CD4-positive, alpha-beta T cell treated with Interleukin-10 for 1 hour (primary cell): ENCODE results near the gene BIRC7.
"Not testable (repeated sequence)": the region's sequence is repeated elsewhere in the genome, so short reads cannot be mapped to it uniquely, and the experiment has no call there.

Source experiments
- DNase-seq: peaks from one replicate; pipeline ENCODE4 v3.0.0-alpha.2; 2020

BIRC7 gene

DNA sequence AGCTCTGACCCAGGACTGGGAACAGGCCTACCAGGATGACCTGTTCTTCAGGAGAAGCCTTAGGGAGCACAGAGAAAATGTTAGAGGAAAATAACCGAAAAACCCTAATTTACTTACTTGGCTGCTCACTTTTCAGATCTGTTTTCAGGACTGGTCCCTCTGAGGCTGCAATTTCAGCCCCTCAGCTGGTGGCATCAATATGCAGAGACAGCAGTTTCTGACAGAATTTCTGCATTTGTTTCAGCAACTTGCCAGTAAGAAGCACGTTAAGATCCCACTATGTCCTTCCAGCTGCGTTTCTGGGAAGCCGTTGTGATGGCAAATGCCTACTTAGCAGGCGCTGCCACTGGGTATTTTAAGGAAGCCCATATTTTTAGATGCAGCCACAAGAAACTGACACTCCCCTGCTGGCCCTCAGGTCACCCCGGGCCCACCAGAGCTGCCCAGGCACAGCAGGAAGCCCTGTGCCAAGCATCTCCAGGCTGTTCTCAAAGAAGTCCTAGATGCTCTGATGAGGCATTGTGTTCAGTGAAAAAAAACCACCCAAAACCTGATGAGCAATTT is 27.3 kb upstream of the BIRC7 start:
- no peak for DNase-seq

- no peak for DNase-seq
These were observed 25.6 kb upstream of the BIRC7 start for GRCh38 chr20:63210011-63210605.

DNA sequence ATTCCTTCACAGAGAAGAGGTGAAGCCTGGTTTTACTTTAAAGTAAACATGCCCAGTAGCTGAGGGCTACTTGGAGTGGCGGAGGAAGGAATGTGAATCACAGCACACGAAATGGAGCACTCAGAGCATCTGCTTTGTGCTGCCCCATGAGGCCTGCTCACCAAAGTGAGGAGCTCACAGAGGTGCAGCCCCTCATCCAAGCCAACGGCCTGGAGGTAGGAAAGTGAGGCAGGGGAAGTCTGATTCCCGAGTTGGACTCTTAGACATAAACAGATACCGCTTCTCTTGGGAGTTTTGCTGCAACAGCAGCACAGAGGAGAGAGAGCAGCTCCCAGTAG is 23.3 kb upstream of the BIRC7 start:
- DNase-seq, result no peak

- DNase-seq, result no peak
These were observed 22.9 kb upstream of the BIRC7 start for GRCh38 chr20:63212792-63213191.

DNA sequence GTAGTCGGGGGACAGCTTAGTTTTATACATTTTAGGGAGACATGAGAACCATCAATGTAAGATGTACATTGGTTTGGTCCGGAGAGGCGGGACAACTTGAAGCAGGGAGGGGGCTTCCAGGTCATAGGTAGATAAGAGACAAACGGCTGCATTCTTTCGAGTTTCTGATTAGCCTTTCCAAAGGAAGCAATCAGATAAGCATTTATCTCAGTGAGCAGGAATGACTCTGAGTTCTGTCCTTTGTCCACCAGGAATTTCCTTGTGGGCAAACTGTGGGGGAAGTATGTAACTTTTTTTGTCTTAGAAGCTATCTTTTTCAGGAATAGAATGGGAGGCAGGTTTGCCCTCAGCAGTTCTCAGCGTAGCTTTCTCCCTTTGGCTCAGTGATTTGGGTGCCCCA is 21.2 kb upstream of the BIRC7 start:
- DNase-seq, result no peak

DNA sequence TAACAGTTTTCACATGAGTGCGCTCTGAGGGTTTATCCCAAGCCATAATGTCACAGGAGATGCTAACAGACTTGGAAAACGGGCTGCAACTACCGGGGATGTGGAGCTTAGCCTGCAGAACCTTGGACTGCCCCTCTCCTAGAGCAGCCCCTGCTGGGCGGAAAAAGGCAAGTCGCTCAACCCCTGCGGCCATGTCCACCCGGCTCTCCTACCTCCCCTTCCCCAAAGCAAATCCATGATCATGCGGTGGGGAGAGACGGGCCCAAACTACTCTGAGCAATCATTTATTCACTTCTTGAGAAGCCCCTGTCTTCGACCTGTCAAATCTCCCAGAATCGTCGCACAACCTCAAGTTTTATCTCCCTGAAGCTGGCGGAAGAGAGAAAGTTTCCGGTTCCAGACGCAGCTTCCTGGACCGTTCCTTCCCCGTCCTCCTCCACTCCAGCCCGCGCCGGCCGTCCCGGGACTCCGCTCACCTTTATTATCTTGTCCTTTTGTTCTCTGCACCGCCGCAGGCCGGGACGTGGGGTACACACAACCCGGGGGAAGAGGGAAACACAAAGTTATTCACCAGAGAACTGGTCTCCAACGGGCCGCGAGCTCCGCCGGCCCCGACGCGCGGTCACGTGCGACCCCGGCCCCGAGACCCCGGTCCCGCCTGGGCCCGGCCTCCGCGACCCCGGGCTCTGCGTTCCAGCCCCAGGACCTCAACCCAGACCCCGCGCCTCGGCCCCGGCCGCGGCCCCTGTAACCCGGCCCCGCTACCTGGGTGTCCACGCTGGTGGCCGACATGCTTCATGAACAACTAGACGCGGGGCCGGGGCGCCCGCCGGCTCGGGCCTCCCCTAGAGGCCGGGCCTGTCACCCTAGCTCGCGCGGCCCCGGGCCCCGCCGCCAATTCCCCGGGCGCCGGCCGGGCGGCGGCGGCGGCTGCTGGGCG is 20.3 kb upstream of the BIRC7 start:
- peak; percentile 19 for DNase-seq

- peak; percentile 97 for DNase-seq
These were observed 19.5 kb upstream of the BIRC7 start, which contains the start of gene YTHDF1 for GRCh38 chr20:63216041-63216848. Gene YTHDF1 (minus strand): TSS chr20:63216131. CDS start chr20:63215892, 239 bp downstream.

DNA sequence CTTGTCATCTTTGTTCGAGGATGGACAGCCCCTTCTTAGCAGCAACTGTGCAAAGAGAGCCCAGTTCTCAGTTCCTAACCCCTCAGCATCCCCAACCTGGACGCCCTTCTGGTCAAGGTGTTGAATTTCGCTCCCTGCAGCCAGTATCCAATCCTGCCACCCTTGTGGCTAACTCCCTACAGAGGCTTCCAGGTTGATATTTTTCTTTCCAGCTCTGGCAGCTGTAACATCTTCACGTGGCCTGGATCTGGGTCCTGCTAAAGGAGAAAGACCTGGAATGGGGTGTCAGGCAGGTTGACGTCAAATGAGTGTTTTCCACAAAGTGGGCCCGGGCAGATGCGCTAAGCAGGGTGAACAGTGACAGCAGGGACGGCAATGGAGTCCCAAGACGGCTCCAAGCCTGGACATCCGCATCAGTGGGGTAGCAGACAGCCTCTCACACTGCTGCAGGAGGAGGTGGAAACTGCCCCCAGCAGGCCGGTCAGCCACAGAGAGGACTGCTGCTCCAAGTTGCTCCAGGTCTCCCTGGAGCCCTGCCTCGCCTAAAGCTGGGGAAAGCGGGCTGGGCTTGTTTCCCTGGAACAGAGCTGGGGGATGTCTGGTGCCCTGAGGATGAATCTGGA is 18.7 kb upstream of the BIRC7 start:
- DNase-seq, result no peak

GRCh38 chr20:63217706-63218105 is 18.0 kb upstream of the BIRC7 start:
- DNase-seq, result no peak

DNA sequence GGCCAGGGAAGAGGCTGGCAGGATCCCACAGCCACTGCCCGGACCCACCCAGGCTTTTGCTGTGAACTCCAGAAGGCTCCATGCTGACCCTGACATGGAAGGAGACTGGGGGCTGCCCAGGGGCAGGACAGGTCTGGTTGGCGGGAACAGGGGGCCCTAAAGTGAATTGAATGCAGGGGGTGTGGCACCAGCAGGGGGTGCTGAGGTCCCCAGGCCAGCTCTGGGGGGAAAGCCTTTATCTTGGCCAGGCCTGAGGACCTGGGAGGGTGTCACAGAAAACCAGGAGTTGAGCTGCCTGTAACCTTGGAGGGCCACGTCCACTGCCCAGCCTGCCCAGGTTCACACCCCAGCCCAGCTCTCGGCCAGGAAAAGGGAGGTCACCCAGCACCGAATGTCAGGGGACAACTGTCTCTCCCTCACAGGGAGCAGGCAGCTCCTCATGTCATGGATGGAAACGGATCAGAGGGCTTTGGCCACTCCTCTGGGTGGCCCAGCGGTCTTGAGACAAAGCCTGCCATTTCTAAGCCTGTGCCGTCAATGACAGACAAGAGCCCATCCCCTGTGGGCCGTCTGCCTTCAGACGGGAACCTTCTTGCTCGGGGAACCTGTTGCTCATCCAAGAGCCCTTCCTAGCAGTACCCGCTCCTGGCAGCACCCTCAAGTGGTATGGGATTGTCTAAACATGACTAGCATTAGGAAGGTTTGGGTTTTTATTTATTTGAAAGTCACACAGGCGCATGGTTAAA is 16.8 kb upstream of the BIRC7 start:
- no peak for DNase-seq

DNA sequence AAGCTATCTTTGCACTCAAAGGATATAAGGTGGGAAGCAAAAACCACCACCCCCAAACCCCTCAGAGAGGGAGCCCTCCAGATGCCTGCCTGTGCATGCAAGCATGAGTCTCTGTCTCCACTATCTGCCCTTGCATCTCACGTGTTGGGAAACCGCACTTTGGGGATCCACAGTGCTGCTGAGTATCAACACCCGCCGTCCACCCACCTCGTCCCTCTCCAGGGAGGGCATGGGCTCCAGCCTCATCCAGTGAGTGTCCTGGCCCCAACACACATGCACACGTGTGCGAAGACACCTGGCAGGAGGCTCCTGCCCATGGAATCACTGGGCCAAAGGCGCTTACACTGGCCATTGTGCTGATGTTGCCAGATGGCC is 16.3 kb upstream of the BIRC7 start:
- no peak for DNase-seq

DNA sequence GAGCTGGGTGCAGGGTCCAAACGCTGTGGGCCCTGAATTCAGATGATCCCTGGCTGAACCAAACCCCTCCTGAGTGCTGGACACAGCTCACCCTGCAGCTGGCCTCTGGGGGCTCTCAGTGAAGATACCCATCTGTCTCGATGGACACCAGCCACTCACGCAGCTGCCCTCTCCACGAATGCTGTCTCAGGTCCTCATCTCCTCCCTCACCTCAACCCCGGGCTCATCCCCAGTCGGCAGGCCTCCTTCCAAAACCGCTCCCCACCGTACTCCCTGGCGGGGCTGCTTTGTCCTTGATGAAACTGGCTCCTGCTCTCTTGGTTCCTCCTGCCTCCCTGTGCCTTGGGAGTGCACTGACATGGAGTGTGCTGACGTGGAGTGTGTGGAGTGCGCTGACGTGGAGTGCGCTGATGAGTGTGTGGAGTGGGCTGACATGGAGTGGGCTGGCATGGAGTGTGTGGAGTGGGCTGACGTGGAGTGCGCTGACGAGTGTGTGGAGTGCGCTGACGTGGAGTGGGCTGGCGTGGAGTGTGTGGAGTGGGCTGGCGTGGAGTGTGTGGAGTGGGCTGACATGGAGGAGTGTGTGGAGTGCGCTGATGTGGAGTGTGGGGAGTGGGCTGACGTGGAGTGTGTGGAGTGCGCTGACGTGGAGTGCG is 15.7 kb upstream of the BIRC7 start:
- DNase-seq, result no peak

DNA sequence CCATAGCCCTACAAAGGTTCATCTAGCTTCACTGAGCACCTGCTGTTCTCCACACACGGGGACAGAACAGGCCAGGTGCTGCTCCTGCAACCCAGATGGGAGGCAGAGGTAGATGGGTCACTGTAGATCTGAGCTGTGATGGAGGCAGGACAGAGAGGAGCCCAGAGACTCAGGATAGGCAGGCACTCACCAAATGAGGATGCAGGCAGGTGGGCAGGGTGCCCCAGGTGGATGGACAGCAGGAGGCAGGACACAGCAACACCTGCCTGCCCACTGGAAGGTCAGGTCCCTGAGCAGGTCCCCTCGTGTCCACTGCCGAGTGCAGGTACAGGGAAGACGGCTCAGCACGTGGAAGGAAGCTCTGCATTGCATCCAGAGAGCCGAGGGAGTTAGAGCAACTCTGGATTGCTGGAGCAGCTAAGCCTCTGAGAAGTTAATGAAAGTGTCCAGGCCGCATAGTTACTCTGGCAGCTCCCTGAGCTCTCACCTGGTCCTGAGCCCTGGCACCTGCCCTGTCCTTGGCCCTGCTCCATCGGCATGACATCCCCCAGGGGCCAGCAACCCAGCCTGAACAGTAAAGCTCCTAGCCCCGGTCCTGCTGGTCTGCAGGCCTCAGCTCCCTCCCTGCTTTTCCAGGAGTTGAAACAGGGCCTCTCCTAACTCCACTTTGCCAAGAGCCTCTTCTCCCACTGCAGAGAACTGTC is 14.9 kb upstream of the BIRC7 start:
- DNase-seq, result no peak

GRCh38 chr20:63221400-63222053 is 14.2 kb upstream of the BIRC7 start:
- not testable (repeated sequence) for DNase-seq

- no peak for DNase-seq
These were observed 13.2 kb upstream of the BIRC7 start for GRCh38 chr20:63222541-63222940.

- DNase-seq, result peak; percentile 56
These were observed 12.4 kb upstream of the BIRC7 start for GRCh38 chr20:63223121-63223825.

GRCh38 chr20:63223826-63224207 is 11.9 kb upstream of the BIRC7 start:
- no peak for DNase-seq

GRCh38 chr20:63224412-63225081 is 11.2 kb upstream of the BIRC7 start:
- DNase-seq, result no peak

DNA sequence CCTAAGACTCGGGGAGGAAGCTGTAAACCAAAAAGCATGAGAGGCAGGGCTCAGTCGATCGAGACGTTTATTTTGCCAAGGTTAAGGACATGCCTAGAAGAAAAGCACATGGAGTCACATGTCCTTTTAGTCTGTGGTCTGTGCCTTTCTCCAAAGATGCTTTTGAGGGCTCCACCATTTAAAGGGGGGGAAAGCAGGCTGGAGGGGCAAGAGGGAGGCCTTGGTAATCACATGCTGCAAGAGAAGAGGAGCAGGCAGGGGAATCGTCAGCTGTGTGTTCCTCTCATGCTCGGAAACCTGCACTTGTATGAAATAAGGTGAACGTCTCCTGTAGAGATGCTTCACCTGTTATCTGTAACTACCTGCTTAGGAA is 10.6 kb upstream of the BIRC7 start:
- no peak for DNase-seq
